SK-N-SH treated with all-trans-retinoic acid at 6 μM for 48 hours (cell line): ENCODE results near the gene NXPH1.

ENCODE experiments used
- PPARA ChIP-seq: fragments of 250-450 bp; sonication (Bioruptor Pico); IDR thresholded peaks from 2 replicates; pipeline ENCODE4 v1.5.0; 2020; ENCODE audit warnings: mild to moderate bottlenecking, borderline replicate concordance
- TCF4 ChIP-seq: fragments of 250-450 bp; sonication (Bioruptor Pico); IDR thresholded peaks from 2 replicates; pipeline ENCODE4 v1.8.0; 2021; ENCODE audit warnings: mild to moderate bottlenecking, moderate library complexity, borderline replicate concordance
- ZC3H10 ChIP-seq: fragments of 250-450 bp; sonication (Bioruptor Pico); IDR thresholded peaks from 2 replicates; pipeline ENCODE4 v1.5.1; 2021; ENCODE audit warnings: mild to moderate bottlenecking, moderate library complexity
- TF ChIP-seq, protein P1 (sequence below): fragments of 250-450 bp; sonication (Bioruptor Pico); IDR thresholded peaks from 2 replicates; pipeline ENCODE4 v1.5.0; 2020; ENCODE audit warnings: mild to moderate bottlenecking, moderate library complexity

DNA sequence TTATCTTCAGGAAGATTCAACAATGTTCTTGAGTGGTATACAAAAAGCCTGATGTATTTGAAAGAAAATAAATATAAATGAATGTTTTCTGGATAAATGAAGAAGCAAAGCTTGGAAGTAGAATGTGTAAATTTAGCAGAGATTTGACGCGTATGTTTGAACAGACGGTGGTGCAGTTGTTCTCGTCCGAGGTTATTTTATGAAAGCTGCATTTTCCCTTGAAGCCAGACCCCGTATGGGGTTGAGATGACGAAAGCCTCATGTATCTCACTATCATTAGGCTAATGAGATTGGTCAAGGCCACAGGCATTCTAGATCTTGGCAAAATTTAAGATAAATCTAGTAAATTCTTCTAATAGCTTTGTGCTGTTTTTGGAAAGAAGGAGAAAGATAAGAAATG is 195.2 kb downstream of the NXPH1 start:
- TF ChIP-seq PPARA (CRISPR knock-in tag), result no peak
- TF ChIP-seq, protein P1, sequence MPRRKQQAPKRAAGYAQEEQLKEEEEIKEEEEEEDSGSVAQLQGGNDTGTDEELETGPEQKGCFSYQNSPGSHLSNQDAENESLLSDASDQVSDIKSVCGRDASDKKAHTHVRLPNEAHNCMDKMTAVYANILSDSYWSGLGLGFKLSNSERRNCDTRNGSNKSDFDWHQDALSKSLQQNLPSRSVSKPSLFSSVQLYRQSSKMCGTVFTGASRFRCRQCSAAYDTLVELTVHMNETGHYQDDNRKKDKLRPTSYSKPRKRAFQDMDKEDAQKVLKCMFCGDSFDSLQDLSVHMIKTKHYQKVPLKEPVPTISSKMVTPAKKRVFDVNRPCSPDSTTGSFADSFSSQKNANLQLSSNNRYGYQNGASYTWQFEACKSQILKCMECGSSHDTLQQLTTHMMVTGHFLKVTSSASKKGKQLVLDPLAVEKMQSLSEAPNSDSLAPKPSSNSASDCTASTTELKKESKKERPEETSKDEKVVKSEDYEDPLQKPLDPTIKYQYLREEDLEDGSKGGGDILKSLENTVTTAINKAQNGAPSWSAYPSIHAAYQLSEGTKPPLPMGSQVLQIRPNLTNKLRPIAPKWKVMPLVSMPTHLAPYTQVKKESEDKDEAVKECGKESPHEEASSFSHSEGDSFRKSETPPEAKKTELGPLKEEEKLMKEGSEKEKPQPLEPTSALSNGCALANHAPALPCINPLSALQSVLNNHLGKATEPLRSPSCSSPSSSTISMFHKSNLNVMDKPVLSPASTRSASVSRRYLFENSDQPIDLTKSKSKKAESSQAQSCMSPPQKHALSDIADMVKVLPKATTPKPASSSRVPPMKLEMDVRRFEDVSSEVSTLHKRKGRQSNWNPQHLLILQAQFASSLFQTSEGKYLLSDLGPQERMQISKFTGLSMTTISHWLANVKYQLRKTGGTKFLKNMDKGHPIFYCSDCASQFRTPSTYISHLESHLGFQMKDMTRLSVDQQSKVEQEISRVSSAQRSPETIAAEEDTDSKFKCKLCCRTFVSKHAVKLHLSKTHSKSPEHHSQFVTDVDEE, result no peak
- TF ChIP-seq ZC3H10, result no peak
- peak; percentile 18; the same call in 1 of the 2 replicates for TF ChIP-seq TCF4 (CRISPR knock-in tag)
